GM18507 (cell line): ENCODE measurements around the gene TUSC1.

Source experiments
- DNase-seq: peaks from one replicate; pipeline ENCODE4 v3.0.0; 2011; ENCODE audit warnings: low read depth; ENCODE audit not compliant: insufficient read length; ENCODE audit errors: extremely low spot score
- FAIRE-seq: peaks from 2 replicates; lab custom pipeline; 2011; peaks lifted over from hg19 to GRCh38; lab: Jason Lieb, UNC

TUSC1 gene

DNA sequence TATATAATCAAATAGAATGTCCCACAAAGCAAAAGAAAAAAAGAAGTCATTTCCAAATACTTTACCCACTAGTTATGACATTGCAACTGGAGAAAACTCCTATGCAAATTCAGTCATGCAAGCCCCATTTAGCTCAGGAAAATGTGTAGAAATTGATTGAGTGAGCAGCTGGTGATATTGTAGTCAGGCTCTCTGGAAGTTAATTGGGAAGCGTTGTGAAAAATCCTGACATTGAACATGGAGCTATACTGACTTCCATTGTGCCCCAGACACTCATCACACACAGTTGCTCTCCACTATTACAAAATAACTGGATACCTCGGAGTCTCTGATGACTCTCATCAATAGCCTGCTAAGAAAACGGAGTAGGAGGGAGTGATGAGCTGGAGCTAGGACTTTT, 49.0 kb downstream of the TUSC1 start:
- DNase-seq (no peak), FAIRE-seq (no peak)
